Erythroblast (primary cell): ENCODE data around the gene WDR91.

Experiments used
- DNase-seq, 2 experiments: peaks; one replicate each; lab custom pipeline; 2025; lab: John Stamatoyannopoulos, UW
- GATA1 ChIP-seq: IDR thresholded peaks from 2 replicates; pipeline ENCODE4 v1.6.1; 2011; ENCODE audit warnings: low read depth, mild to moderate bottlenecking, control low read depth, low read length, moderate library complexity
- POLR2A ChIP-seq: IDR thresholded peaks from 2 replicates; pipeline ENCODE4 v1.6.1; 2011; ENCODE audit warnings: mild to moderate bottlenecking, low read length

The WDR91 gene

GRCh38 chr7:135160098-135160857 is 51.0 kb downstream of the WDR91 start:
- TF ChIP-seq POLR2A = peak; percentile 8
- no peak for TF ChIP-seq GATA1
- DNase-seq = peak; percentile 83 to 84

GRCh38 chr7:135159359-135160085 is 51.8 kb downstream of the WDR91 start:
- peak in 1 of 2 experiments; percentile 48 for DNase-seq
- TF ChIP-seq POLR2A = no peak
- no peak for TF ChIP-seq GATA1

- TF ChIP-seq GATA1 = no peak
- TF ChIP-seq POLR2A = no peak
- DNase-seq = no peak
Measured at GRCh38 chr7:135158874-135159273, 52.5 kb downstream of the WDR91 start.

- DNase-seq = no peak
- TF ChIP-seq GATA1 (no peak), POLR2A (no peak)
Measured at GRCh38 chr7:135158141-135158655, 53.1 kb downstream of the WDR91 start.

- no peak for DNase-seq
- no peak for TF ChIP-seq GATA1
- TF ChIP-seq POLR2A = no peak
Measured at GRCh38 chr7:135156290-135156689, 55.0 kb downstream of the WDR91 start.

- DNase-seq = no peak
- TF ChIP-seq POLR2A = no peak
- TF ChIP-seq GATA1 = no peak
Measured at GRCh38 chr7:135154734-135155133, 56.6 kb downstream of the WDR91 start.

DNA sequence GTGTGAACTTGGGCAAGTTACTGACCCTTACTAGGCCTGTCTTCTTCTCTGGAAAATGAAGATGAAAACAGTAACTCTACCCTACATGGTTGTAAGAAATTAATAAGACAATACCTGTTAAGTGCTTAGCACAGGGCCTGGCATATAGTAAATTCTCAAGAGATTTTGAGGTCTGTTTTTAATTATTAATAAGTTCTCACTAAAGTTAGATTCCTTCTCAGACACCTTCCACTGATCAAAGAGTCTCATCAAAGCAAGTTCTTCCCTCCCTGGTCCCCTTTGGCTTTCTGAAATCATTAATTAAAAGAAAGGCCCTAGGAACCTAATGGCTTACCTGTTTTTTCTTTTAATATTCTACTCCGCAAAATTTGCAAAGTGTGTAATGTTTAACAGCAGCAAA is 58.9 kb downstream of the WDR91 start:
- TF ChIP-seq POLR2A = no peak
- TF ChIP-seq GATA1 = no peak
- no peak for DNase-seq

DNA sequence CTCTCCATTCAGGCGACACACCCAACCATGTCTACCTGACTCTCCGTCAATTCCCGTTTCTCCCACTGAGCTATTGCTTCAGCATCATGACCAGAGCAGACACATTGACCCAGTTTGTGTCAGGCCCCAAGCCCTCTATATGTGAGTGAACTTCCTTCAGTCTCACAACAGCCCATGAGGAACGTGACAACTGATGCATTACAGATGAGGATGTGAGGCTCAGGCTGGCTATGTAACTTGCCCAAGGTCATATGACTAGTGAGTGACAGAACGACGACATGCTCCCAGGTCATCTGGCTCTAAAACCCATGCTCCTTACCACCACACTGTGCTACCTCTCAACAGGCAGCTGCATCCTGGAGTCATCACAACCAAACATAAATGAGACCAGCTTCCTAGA is 59.8 kb downstream of the WDR91 start:
- TF ChIP-seq GATA1 = no peak
- no peak for TF ChIP-seq POLR2A
- no peak for DNase-seq

DNA sequence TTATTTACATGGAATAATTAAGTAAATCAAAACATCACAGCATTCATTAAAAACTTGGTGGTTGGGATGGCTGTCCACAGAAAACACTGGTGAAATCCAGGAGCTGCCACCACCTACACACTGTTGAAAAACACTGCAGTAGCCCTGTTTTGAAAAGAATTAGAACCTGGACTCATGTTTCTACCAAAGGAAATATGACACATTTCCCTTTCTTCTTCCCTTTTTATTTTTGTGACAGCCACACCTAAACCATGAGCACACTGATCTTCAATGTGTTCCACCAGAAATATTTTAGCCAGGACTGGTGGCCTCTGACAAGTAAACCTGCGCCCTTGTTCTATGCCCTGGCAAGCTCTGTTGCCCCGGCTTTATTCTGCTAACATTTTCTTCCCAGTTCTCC is 60.2 kb downstream of the WDR91 start:
- no peak for DNase-seq
- TF ChIP-seq GATA1 (no peak), POLR2A (no peak)

DNA sequence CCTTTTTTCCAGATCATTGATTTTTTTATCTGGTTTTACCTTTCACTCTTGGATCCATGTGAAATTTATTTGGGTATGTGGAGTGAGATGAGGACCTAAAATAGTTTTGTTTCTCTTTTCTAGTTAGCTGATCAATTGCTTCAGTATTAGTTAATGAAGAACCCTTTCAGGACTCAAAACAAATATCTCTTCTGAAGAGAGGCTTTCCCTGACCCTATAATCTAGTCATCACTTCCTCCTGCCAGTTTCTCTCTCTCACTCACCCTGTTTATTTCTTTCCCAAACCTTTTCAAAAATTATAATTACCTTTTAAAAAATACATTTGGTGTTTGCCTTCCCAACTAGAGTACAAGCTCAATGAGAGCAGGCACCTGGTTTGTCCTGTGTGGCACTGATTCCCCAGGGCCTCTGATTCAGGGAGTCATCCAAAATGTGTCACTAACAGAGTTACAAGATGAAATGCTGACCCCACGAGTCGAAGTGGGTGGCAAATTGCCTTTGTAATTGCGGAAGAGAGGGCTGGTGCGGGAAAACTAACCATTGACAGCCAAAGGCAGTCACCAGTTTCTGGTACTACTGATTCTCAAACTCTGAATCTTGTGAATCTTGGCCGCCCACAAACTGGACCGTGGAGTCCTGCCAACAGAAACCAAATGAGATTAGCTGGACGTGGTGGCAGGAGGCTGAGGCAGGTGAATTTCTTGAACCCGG is 61.1 kb downstream of the WDR91 start:
- DNase-seq = no peak
- no peak for TF ChIP-seq POLR2A
- no peak for TF ChIP-seq GATA1

- DNase-seq = peak; percentile 87 to 92
- TF ChIP-seq GATA1 (no peak), POLR2A (peak; percentile 76)
Measured at GRCh38 chr7:135147899-135148721, 63.2 kb downstream of the WDR91 start, which contains the start of gene TMEM140. TMEM140 (plus strand) TSS chr7:135148072; CDS start chr7:135164442, 16,370 bp downstream.

DNA sequence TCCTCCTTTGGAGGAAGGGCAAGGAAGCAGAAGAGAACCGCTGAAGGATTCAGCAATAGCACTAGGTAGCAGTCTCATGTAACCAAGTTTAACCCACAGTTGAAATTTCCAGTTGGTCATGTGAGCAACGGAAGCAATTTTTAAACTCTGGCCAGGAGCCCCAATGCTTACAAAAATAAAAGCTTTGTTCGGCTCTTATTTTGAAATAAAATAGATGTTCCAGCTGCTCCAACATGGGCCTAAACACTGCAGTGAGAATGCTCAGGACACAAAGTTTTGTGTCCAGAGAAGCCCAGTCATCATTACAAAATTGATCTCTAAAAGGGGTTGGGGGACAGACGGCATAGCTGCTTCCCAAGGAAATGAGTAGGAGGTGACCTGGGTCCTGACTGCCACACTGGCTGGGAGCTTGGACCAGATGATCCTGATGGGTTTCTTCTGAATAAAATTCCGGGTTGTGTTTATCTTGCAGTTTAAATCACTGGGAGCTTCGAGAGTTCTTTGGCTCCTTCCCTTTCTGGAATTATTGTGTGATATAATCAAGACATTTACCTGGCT is 63.9 kb downstream of the WDR91 start:
- TF ChIP-seq POLR2A (no peak), GATA1 (no peak)
- DNase-seq = peak; percentile 80 to 87
